SK-N-SH treated with all-trans-retinoic acid at 6 μM for 48 hours (cell line): ENCODE measurements around the gene CMIP.
A peak's percentile ranks its signal among the peaks of the same experiment; 100 is the strongest.

ENCODE experiments used
- ATAC-seq: fragments of 200-7000 bp; cut with Tn5 transposase; 3 replicates; pipeline ENCODE4 v1.9.1; 2020; ENCODE audit warnings: mild to moderate bottlenecking, moderate library complexity
- BACH2 ChIP-seq: fragments of 250-450 bp; sonication (Bioruptor Pico); IDR thresholded peaks from 2 replicates; pipeline ENCODE4 v1.9.0; 2021; ENCODE audit warnings: mild to moderate bottlenecking, borderline replicate concordance
- CSDC2 ChIP-seq: fragments of 250-450 bp; sonication (Bioruptor Pico); IDR thresholded peaks from 2 replicates; pipeline ENCODE4 v1.5.0; 2020; ENCODE audit warnings: mild to moderate bottlenecking, moderate library complexity
- CSRNP3 ChIP-seq: fragments of 250-450 bp; sonication (Bioruptor Pico); IDR thresholded peaks from 2 replicates; pipeline ENCODE4 v1.5.1; 2021; ENCODE audit warnings: mild to moderate bottlenecking, moderate library complexity
- ESRRG ChIP-seq: fragments of 250-450 bp; sonication (Bioruptor Pico); IDR thresholded peaks from 2 replicates; pipeline ENCODE4 v1.6.1; 2021; ENCODE audit warnings: mild to moderate bottlenecking
- GLIS3 ChIP-seq: fragments of 250-450 bp; sonication (Bioruptor Pico); IDR thresholded peaks from 2 replicates; pipeline ENCODE4 v1.5.0; 2020; ENCODE audit warnings: mild to moderate bottlenecking, moderate library complexity
- OSR1 ChIP-seq: fragments of 250-450 bp; sonication (Bioruptor Pico); IDR thresholded peaks from 2 replicates; pipeline ENCODE4 v1.8.0; 2022; ENCODE audit warnings: moderate library complexity, mild to moderate bottlenecking, inconsistent platforms
- POU6F1 ChIP-seq: fragments of 250-450 bp; sonication (Bioruptor Pico); IDR thresholded peaks from 2 replicates; pipeline ENCODE4 v1.8.0; 2021; ENCODE audit warnings: low read depth, mild to moderate bottlenecking, moderate library complexity, borderline replicate concordance
- PPARA ChIP-seq: fragments of 250-450 bp; sonication (Bioruptor Pico); IDR thresholded peaks from 2 replicates; pipeline ENCODE4 v1.5.0; 2020; ENCODE audit warnings: mild to moderate bottlenecking, borderline replicate concordance
- RARB ChIP-seq: fragments of 250-450 bp; sonication (Bioruptor Pico); IDR thresholded peaks from 2 replicates; pipeline ENCODE4 v1.8.0; 2021; ENCODE audit warnings: mild to moderate bottlenecking, moderate library complexity
- SNAI2 ChIP-seq: fragments of 250-450 bp; sonication (Bioruptor Pico); IDR thresholded peaks from 2 replicates; pipeline ENCODE4 v1.5.0; 2020; ENCODE audit warnings: mild to moderate bottlenecking, moderate library complexity
- TCF4 ChIP-seq: fragments of 250-450 bp; sonication (Bioruptor Pico); IDR thresholded peaks from 2 replicates; pipeline ENCODE4 v1.8.0; 2021; ENCODE audit warnings: mild to moderate bottlenecking, moderate library complexity, borderline replicate concordance
- TOX ChIP-seq: fragments of 250-450 bp; sonication (Bioruptor Pico); IDR thresholded peaks from 2 replicates; pipeline ENCODE4 v1.8.0; 2021; ENCODE audit warnings: mild to moderate bottlenecking, moderate library complexity, borderline replicate concordance
- TSHZ2 ChIP-seq: fragments of 250-450 bp; sonication (Bioruptor Pico); IDR thresholded peaks from 2 replicates; pipeline ENCODE4 v1.5.0; 2020; ENCODE audit warnings: mild to moderate bottlenecking, moderate library complexity
- ZC3H10 ChIP-seq: fragments of 250-450 bp; sonication (Bioruptor Pico); IDR thresholded peaks from 2 replicates; pipeline ENCODE4 v1.5.1; 2021; ENCODE audit warnings: mild to moderate bottlenecking, moderate library complexity
- ZFP30 ChIP-seq: fragments of 450-650 bp; formaldehyde crosslinking; IDR thresholded peaks from 2 replicates; pipeline ENCODE4 v1.5.0; 2022; ENCODE audit warnings: mild to moderate bottlenecking, moderate library complexity
- ZNF70 ChIP-seq: fragments of 450-650 bp; formaldehyde crosslinking; IDR thresholded peaks from 2 replicates; pipeline ENCODE4 v1.5.0; 2020; ENCODE audit warnings: mild to moderate bottlenecking, moderate library complexity
- ZNF8 ChIP-seq: fragments of 450-650 bp; formaldehyde crosslinking; IDR thresholded peaks from 2 replicates; pipeline ENCODE4 v1.5.0; 2020; ENCODE audit warnings: mild to moderate bottlenecking, moderate library complexity
- TF ChIP-seq, protein P1 (sequence below): fragments of 250-450 bp; sonication (Bioruptor Pico); IDR thresholded peaks from 2 replicates; pipeline ENCODE4 v1.8.0; 2020; ENCODE audit warnings: mild to moderate bottlenecking, moderate library complexity, borderline replicate concordance

CMIP gene

GRCh38 chr16:81478876-81479511 is 34.4 kb downstream of the CMIP start:
- ATAC-seq = no peak
- TF ChIP-seq CSRNP3 (CRISPR knock-in tag) (no peak), SNAI2 (CRISPR knock-in tag) (no peak), TOX (no peak), ESRRG (CRISPR knock-in tag) (no peak), TSHZ2 (no peak), ZNF70 (CRISPR knock-in tag) (no peak), POU6F1 (CRISPR knock-in tag) (no peak), ZC3H10 (CRISPR knock-in tag) (no peak), BACH2 (CRISPR knock-in tag) (no peak), GLIS3 (CRISPR knock-in tag) (no peak), ZFP30 (CRISPR knock-in tag) (no peak), OSR1 (CRISPR knock-in tag) (no peak), ZNF8 (CRISPR knock-in tag) (no peak), RARB (CRISPR knock-in tag) (no peak)

DNA sequence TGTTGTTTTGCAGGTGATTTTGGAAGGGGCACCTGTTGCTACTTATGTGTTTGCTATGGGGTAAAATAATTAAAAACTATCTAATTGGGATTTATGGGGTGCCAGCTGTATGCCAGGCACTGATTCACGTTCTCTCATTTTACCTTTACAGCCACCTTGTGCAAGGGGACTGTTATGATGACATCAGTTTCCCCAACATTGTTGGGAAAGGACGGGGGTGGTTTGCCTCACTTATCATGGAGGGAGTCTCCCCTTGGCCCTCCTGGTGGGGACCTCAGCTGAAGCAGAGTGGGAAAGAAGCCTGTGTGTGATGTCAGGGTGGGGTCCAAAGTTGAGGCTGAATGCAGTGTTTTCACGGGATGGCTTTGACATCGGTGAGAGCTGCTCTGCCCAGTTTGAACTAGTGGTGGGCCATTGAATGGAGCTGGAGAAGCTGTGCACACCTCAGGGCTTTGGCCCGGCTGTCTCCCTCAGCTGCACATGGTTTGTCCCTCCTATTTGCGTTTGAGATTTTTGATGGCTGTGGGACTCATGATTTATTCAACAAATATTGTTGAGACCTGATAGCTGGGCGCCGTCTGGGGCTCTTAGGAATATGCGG is 36.1 kb downstream of the CMIP start:
- TF ChIP-seq CSDC2 (CRISPR knock-in tag) (no peak), OSR1 (CRISPR knock-in tag) (no peak), BACH2 (CRISPR knock-in tag) (no peak), TCF4 (CRISPR knock-in tag) (no peak), POU6F1 (CRISPR knock-in tag) (no peak)
- TF ChIP-seq, protein P1, sequence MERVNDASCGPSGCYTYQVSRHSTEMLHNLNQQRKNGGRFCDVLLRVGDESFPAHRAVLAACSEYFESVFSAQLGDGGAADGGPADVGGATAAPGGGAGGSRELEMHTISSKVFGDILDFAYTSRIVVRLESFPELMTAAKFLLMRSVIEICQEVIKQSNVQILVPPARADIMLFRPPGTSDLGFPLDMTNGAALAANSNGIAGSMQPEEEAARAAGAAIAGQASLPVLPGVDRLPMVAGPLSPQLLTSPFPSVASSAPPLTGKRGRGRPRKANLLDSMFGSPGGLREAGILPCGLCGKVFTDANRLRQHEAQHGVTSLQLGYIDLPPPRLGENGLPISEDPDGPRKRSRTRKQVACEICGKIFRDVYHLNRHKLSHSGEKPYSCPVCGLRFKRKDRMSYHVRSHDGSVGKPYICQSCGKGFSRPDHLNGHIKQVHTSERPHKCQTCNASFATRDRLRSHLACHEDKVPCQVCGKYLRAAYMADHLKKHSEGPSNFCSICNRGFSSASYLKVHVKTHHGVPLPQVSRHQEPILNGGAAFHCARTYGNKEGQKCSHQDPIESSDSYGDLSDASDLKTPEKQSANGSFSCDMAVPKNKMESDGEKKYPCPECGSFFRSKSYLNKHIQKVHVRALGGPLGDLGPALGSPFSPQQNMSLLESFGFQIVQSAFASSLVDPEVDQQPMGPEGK (CRISPR knock-in tag) = no peak
- no peak for ATAC-seq

DNA sequence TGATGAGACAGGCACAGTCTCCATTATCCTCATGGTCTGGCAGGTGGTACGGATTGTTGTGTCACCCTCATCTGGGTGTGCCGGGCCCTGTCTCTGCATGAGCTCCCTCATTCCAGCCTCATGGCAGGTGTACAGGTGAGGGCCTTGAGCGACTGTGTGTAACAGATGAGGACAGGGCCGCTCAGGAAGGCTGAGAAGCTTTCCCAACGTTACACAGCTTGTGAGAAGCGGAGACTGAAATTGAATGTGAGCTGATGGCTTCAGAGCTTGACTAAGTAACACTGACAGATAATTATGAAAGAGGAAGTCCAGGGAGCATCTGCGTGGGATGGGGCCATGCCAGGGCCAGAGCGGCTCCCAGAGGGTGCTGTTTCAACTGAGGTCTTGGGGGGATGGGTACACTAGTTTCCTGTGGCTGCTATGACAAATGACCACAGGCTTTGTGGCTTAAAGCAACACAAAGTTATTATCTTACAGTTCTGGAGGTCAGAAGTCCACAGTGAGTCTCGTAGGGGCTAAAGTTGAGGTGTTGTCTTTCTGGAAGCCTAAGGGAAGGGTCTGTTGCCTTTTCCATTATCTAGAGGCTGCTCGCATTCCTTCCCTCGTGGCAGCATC is 36.7 kb downstream of the CMIP start:
- peak; percentile 54 for ATAC-seq
- TF ChIP-seq ZFP30 (CRISPR knock-in tag) = no peak
- TF ChIP-seq TCF4 (CRISPR knock-in tag) = peak; percentile 39; the same call in 1 of the 2 replicates
- no peak for TF ChIP-seq PPARA
